HepG2 (cell line): ENCODE results near the gene PPM1M. TPM values are rescaled to one million over a fixed set of nuclear protein-coding genes. Genes with fewer than 3 reads are reported as not detected.

Source experiments
- ATF7 ChIP-seq, 2 experiments: fragments of 450-650 bp in 1 of 2; sonication (generic) in 1 of 2; formaldehyde crosslinking in 1 of 2; IDR thresholded peaks; 2 replicates each; pipeline versions ENCODE4 v1.4.0 to v1.6.1; 2016 to 2020; ENCODE audit warnings: antibody characterized with exemption in 1 of 2, mild to moderate bottlenecking in 1 of 2, missing genetic modification reagents in 1 of 2
- DZIP1 ChIP-seq: sonication (generic); formaldehyde crosslinking; IDR thresholded peaks from 2 replicates; pipeline ENCODE4 v1.5.0; 2020; ENCODE audit warnings: mild to moderate bottlenecking, missing genetic modification reagents
- HDAC1 ChIP-seq: sonication (generic); formaldehyde crosslinking; IDR thresholded peaks from 2 replicates; pipeline ENCODE4 v1.5.1; 2020; ENCODE audit warnings: mild to moderate bottlenecking, missing genetic modification reagents
- HOXA9 ChIP-seq: sonication (generic); formaldehyde crosslinking; IDR thresholded peaks from 2 replicates; pipeline ENCODE4 v1.8.1; 2022; ENCODE audit warnings: missing genetic modification reagents, mild to moderate bottlenecking, moderate library complexity, borderline replicate concordance
- MTA3 ChIP-seq: sonication (generic); formaldehyde crosslinking; IDR thresholded peaks from 2 replicates; pipeline ENCODE4 v1.4.0; 2020; ENCODE audit warnings: missing genetic modification reagents
- NFKB2 ChIP-seq: sonication (generic); formaldehyde crosslinking; IDR thresholded peaks from 2 replicates; pipeline ENCODE4 v1.4.0; 2020; ENCODE audit warnings: missing genetic modification reagents, borderline replicate concordance
- RARG ChIP-seq: sonication (generic); formaldehyde crosslinking; IDR thresholded peaks from 2 replicates; pipeline ENCODE4 v1.4.0; 2020; ENCODE audit warnings: low read depth, mild to moderate bottlenecking, missing genetic modification reagents
- SKIL ChIP-seq: sonication (generic); formaldehyde crosslinking; IDR thresholded peaks from 2 replicates; pipeline ENCODE4 v1.8.0; 2022; ENCODE audit warnings: missing genetic modification reagents, mild to moderate bottlenecking, moderate library complexity, borderline replicate concordance
- SRSF1 ChIP-seq: fragments of 200-400 bp; formaldehyde crosslinking; optimal IDR thresholded peaks from 2 replicates; pipeline ENCODE3; 2017; ENCODE audit warnings: mild to moderate bottlenecking, low read depth, low read length, moderate library complexity
- TBX2 ChIP-seq: sonication (generic); formaldehyde crosslinking; IDR thresholded peaks from 2 replicates; pipeline ENCODE4 v1.5.0; 2020; ENCODE audit warnings: missing genetic modification reagents, mild to moderate bottlenecking, borderline replicate concordance
- TEF ChIP-seq: sonication (generic); formaldehyde crosslinking; IDR thresholded peaks from 2 replicates; pipeline ENCODE4 v1.5.0; 2020; ENCODE audit warnings: missing genetic modification reagents
- YY1 ChIP-seq: IDR thresholded peaks from 2 replicates; pipeline ENCODE4 v1.6.1; 2011; ENCODE audit warnings: low read length, low read depth, moderate library complexity, mild to moderate bottlenecking; ENCODE audit not compliant: insufficient read depth, insufficient replicate concordance
- ZBTB3 ChIP-seq: sonication (generic); formaldehyde crosslinking; IDR thresholded peaks from 2 replicates; pipeline ENCODE4 v1.4.0; 2020; ENCODE audit warnings: low read depth, mild to moderate bottlenecking, moderate library complexity, missing genetic modification reagents, borderline replicate concordance
- ZFYVE20 ChIP-seq: sonication (generic); formaldehyde crosslinking; IDR thresholded peaks from 2 replicates; pipeline ENCODE4 v1.8.0; 2023; ENCODE audit warnings: low read depth, mild to moderate bottlenecking, moderate library complexity, missing genetic modification reagents, borderline replicate concordance
- ZNF138 ChIP-seq: sonication (generic); formaldehyde crosslinking; IDR thresholded peaks from 2 replicates; pipeline ENCODE4 v1.5.0; 2020; ENCODE audit warnings: mild to moderate bottlenecking, low read depth, missing genetic modification reagents
- ZNF251 ChIP-seq: sonication (generic); formaldehyde crosslinking; IDR thresholded peaks from 2 replicates; pipeline ENCODE4 v1.9.0; 2021; ENCODE audit warnings: mild to moderate bottlenecking, missing genetic modification reagents
- ZNF260 ChIP-seq: sonication (generic); formaldehyde crosslinking; IDR thresholded peaks from 2 replicates; pipeline ENCODE4 v1.4.0; 2020; ENCODE audit warnings: missing genetic modification reagents, low read depth, mild to moderate bottlenecking, borderline replicate concordance
- ZNF724P ChIP-seq: sonication (generic); formaldehyde crosslinking; IDR thresholded peaks from 2 replicates; pipeline ENCODE4 v1.8.0; 2022; ENCODE audit warnings: missing genetic modification reagents, borderline replicate concordance
- ZNF780A ChIP-seq: sonication (generic); formaldehyde crosslinking; IDR thresholded peaks from 2 replicates; pipeline ENCODE4 v1.8.0; 2022; ENCODE audit warnings: mild to moderate bottlenecking, missing genetic modification reagents, moderate library complexity
- ZNF784 ChIP-seq: sonication (generic); formaldehyde crosslinking; IDR thresholded peaks from 2 replicates; pipeline ENCODE4 v1.5.1; 2020; ENCODE audit warnings: missing genetic modification reagents, mild to moderate bottlenecking, borderline replicate concordance
- polyA plus RNA-seq, 8 experiments: library from polyadenylated mRNA; depleted of rRNA in 3 of 8; stranded (reverse) in 7 of 8; unstranded in 1 of 8; fragments of >200 nt; fragmentation: Illumina TruSeq in 4 of 8; extraction: Trizol in 4 of 8; gene quantifications; 2 replicates each; pipeline versions ENCODE4 v1.2.1 to v1.2.3, GENCODE V29; 2011 to 2016; ENCODE audit warnings: low read depth in 4 of 8, missing spikeins in 1 of 8, mixed read lengths in 1 of 8; ENCODE audit not compliant: insufficient read depth in 1 of 8
- total RNA-seq, 5 experiments: library from RNA; depleted of rRNA; stranded (reverse); fragments of >200 nt; fragmentation: Illumina TruSeq; extraction: Trizol; gene quantifications; 2 replicates each; pipeline ENCODE4 v1.2.3, GENCODE V29; 2016; ENCODE audit warnings: low read depth in 1 of 5

The PPM1M gene
- total and polyA plus RNA-seq, 2 of the 13 experiments (the other 11 are each of a cell fraction or from before 2014, with no cell fraction given): 2.5 to 5.9 TPM

GRCh38 chr3:52290596-52291507, 45.3 kb downstream of the PPM1M start (continued):
- TF ChIP-seq DZIP1 (CRISPR knock-in tag) (0 out of 2 replicates have a peak, but pooled peaks have one; percentile 36), ZNF138 (CRISPR knock-in tag) (no peak), TEF (CRISPR knock-in tag) (no peak), YY1 (no peak), ATF7 (IDR thresholded peaks at IDR 0.05) (no peak), ATF7 (CRISPR knock-in tag; IDR thresholded peaks at IDR 0.05) (0 out of 2 replicates have a peak, but pooled peaks have one; percentile 21), HDAC1 (peak; percentile 51; the same call in 1 of the 2 replicates), TBX2 (CRISPR knock-in tag) (0 out of 2 replicates have a peak, but pooled peaks have one; percentile 14), SRSF1 (no peak), MTA3 (CRISPR knock-in tag) (no peak), ZNF724P (CRISPR knock-in tag) (0 out of 2 replicates have a peak, but pooled peaks have one; percentile 3), ZNF251 (0 out of 2 replicates have a peak, but pooled peaks have one; percentile 24), HOXA9 (CRISPR knock-in tag) (0 out of 2 replicates have a peak, but pooled peaks have one; percentile 31), NFKB2 (CRISPR knock-in tag) (0 out of 2 replicates have a peak, but pooled peaks have one; percentile 19), ZNF784 (CRISPR knock-in tag) (0 out of 2 replicates have a peak, but pooled peaks have one; percentile 49), ZNF260 (CRISPR knock-in tag) (0 out of 2 replicates have a peak, but pooled peaks have one; percentile 58), ZNF780A (CRISPR knock-in tag) (no peak), ZFYVE20 (CRISPR knock-in tag) (0 out of 2 replicates have a peak, but pooled peaks have one; percentile 8), RARG (CRISPR knock-in tag) (no peak), ZBTB3 (CRISPR knock-in tag) (0 out of 2 replicates have a peak, but pooled peaks have one; percentile 5), SKIL (CRISPR knock-in tag) (0 out of 2 replicates have a peak, but pooled peaks have one; percentile 11)
